ENCODE data around the gene JAZF1. TPM values are rescaled to one million over a fixed set of nuclear protein-coding genes. Genes with fewer than 3 reads are reported as not detected.

Gene JAZF1
- total RNA-seq, 1 experiment from 2014 or later: 1.5 TPM

DNA sequence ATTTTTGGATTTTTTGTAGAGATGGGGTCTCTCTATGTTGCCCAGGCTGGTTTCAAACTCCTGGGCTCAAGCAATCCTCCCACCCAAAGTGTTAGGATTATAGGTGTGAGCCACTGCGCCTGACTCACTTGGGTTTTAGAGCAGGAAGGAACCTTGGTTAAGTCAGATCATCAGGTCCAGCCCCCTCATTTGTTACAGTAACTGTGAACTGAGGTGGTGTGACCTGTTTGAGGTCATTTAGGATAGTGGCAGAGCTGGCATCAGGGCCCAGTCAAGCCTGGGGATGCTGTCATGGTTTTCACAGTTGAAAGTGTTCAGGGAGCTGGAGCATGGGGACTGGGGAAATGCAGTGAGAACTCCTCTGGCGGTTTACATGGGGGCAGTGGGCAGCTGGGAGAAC is 281.0 kb downstream of the JAZF1 start:
- H3K27me3 ChIP-seq (replicated peaks; ENCODE audit: insufficient read depth, low read depth, low read length, poor library complexity): peaks cover 2% of the 10 kb centered on the region
- ChIA-PET POLR2A (ENCODE audit: low non-redundant PET) (no interaction called here), CTCF (no interaction called here)
- BruUV-seq (replicated peaks): no TSS peak
- TF ChIP-seq, protein P1, sequence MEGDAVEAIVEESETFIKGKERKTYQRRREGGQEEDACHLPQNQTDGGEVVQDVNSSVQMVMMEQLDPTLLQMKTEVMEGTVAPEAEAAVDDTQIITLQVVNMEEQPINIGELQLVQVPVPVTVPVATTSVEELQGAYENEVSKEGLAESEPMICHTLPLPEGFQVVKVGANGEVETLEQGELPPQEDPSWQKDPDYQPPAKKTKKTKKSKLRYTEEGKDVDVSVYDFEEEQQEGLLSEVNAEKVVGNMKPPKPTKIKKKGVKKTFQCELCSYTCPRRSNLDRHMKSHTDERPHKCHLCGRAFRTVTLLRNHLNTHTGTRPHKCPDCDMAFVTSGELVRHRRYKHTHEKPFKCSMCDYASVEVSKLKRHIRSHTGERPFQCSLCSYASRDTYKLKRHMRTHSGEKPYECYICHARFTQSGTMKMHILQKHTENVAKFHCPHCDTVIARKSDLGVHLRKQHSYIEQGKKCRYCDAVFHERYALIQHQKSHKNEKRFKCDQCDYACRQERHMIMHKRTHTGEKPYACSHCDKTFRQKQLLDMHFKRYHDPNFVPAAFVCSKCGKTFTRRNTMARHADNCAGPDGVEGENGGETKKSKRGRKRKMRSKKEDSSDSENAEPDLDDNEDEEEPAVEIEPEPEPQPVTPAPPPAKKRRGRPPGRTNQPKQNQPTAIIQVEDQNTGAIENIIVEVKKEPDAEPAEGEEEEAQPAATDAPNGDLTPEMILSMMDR (conservative IDR thresholded peaks at IDR 0.05; ENCODE audit: low read depth, low read length): no peak
- TF ChIP-seq EZH2 (IDR thresholded peaks at IDR 0.05; ENCODE audit: borderline replicate concordance, low read depth, low read length, poor library complexity, severe bottlenecking): no peak
- intact Hi-C loops (cut with micrococcal nuclease; ENCODE audit: unreplicated experiment): no loop called here
- H3K4me3 ChIP-seq (ENCODE audit: low read depth, low read length, poor library complexity, severe bottlenecking): no peak overlapping the region
- H3K36me3 ChIP-seq (ENCODE audit: insufficient read depth, low read length, poor library complexity, severe bottlenecking): no peaks in the 10 kb centered on the region
- no peak for DNase-seq (ENCODE audit: low spot score)
- no peak overlapping the region for H3K27ac ChIP-seq (ENCODE audit: low read depth, low read length, poor library complexity, severe bottlenecking)
- no peaks in the 10 kb centered on the region for H3K9me3 ChIP-seq (ENCODE audit: low read depth, low read length, poor library complexity, severe bottlenecking)
- H3K4me1 ChIP-seq (ENCODE audit: insufficient read depth, low read length, poor library complexity, severe bottlenecking): no peaks in the 10 kb centered on the region

DNA sequence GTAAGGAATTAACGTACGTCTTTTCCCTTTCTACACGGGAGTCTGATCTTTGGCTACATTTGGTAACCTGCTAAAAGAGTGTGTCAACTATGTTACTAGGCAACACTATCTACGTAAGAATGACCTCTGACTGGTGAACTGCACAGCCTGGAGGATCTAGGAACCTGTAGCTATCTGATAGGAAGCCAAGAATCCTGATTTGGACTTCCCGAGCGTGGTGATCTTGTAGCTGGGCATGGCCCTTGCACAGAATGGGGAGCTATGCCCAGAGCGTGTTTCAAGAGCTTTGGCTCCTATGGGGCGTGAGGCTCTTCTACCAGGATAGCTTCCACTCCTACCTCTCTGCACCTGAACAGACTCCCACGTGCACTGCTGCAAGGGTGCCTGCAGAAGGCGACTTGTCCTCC is 283.2 kb downstream of the JAZF1 start:
- Histone ChIP-seq H3K27ac (ENCODE audit: low read depth, low read length, poor library complexity, severe bottlenecking) (no peak overlapping the region), H3K27me3 (replicated peaks; ENCODE audit: insufficient read depth, low read depth, low read length, poor library complexity) (peaks cover 2% of the 10 kb centered on the region), H3K36me3 (ENCODE audit: insufficient read depth, low read length, poor library complexity, severe bottlenecking) (no peaks in the 10 kb centered on the region), H3K4me3 (ENCODE audit: low read depth, low read length, poor library complexity, severe bottlenecking) (no peak overlapping the region), H3K9me3 (ENCODE audit: low read depth, low read length, poor library complexity, severe bottlenecking) (no peaks in the 10 kb centered on the region), H3K4me1 (ENCODE audit: insufficient read depth, low read length, poor library complexity, severe bottlenecking) (no peaks in the 10 kb centered on the region)
- TF ChIP-seq EZH2 (IDR thresholded peaks at IDR 0.05; ENCODE audit: borderline replicate concordance, low read depth, low read length, poor library complexity, severe bottlenecking): no peak
- TF ChIP-seq, protein P1 (conservative IDR thresholded peaks at IDR 0.05; ENCODE audit: low read depth, low read length): no peak
- DNase-seq (ENCODE audit: low spot score): no peak
- ChIA-PET CTCF (interaction anchor here (0.6 kb wide), 1 partner anchor 36 kb away, joined by 3 read pairs; no protein-coding TSS in a partner anchor), POLR2A (ENCODE audit: low non-redundant PET) (no interaction called here)
- no TSS peak for BruUV-seq (replicated peaks)
- intact Hi-C loops (cut with micrococcal nuclease; ENCODE audit: unreplicated experiment): no loop called here

DNA sequence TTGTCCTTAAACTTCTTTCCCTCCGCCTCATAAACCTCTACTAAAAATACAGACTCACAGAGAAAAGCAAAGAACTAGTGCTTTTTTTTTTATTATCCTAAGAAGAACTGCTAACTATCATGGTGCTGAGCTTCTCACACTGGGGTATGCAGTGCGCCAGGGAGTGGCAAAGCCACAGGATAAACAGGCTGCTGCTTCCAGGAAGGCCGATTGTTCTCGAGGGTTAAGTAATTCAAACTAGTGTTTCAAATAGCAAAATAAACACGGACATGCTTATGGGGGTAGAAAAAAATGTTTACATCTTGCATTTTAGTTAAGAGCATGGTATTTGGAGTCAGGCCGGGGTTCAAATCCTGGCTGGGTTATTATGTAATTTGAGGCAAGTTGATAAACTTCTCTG is 283.6 kb downstream of the JAZF1 start:
- POLR2A ChIA-PET (ENCODE audit: low non-redundant PET): no interaction called here
- CTCF ChIA-PET: no interaction called here
- H3K27ac ChIP-seq (ENCODE audit: low read depth, low read length, poor library complexity, severe bottlenecking): no peak overlapping the region
- DNase-seq (ENCODE audit: low spot score): no peak
- no peaks in the 10 kb centered on the region for H3K9me3 ChIP-seq (ENCODE audit: low read depth, low read length, poor library complexity, severe bottlenecking)
- H3K27me3 ChIP-seq (replicated peaks; ENCODE audit: insufficient read depth, low read depth, low read length, poor library complexity): peaks cover 2% of the 10 kb centered on the region
- H3K4me1 ChIP-seq (ENCODE audit: insufficient read depth, low read length, poor library complexity, severe bottlenecking): no peaks in the 10 kb centered on the region
- BruUV-seq (replicated peaks): no TSS peak
- H3K36me3 ChIP-seq (ENCODE audit: insufficient read depth, low read length, poor library complexity, severe bottlenecking): no peaks in the 10 kb centered on the region
- H3K4me3 ChIP-seq (ENCODE audit: low read depth, low read length, poor library complexity, severe bottlenecking): no peak overlapping the region
- intact Hi-C loops (cut with micrococcal nuclease; ENCODE audit: unreplicated experiment): no loop called here
- TF ChIP-seq, protein P1 (conservative IDR thresholded peaks at IDR 0.05; ENCODE audit: low read depth, low read length): no peak
- TF ChIP-seq EZH2 (IDR thresholded peaks at IDR 0.05; ENCODE audit: borderline replicate concordance, low read depth, low read length, poor library complexity, severe bottlenecking): no peak
